Measurements from ENCODE around the gene RRP7A. TPM values are rescaled to one million over a fixed set of nuclear protein-coding genes. Genes with fewer than 3 reads are reported as not detected.
"Not testable (repeated sequence)": the region's sequence is repeated elsewhere in the genome, so short reads cannot be mapped to it uniquely, and the experiment has no call there.

The RRP7A gene, protein sequence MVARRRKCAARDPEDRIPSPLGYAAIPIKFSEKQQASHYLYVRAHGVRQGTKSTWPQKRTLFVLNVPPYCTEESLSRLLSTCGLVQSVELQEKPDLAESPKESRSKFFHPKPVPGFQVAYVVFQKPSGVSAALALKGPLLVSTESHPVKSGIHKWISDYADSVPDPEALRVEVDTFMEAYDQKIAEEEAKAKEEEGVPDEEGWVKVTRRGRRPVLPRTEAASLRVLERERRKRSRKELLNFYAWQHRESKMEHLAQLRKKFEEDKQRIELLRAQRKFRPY
- polyA plus RNA-seq, result 10 to 100 TPM in 3 of 4 donors, 1 to 10 TPM in 1; 7.0 to 38.1 (median 17.7) TPM
- long read RNA-seq, donor 1, transcript RRP7A-201 (7 exons, 3,801 nt), result major isoform, 28 of 28 reads
- long read RNA-seq, donor 1, partial matches to known transcripts, result 0 of 28 reads
- long read RNA-seq, donor 1, other reads (novel, unspliced or antisense), result 0 of 28 reads
- long read RNA-seq, donor 2, transcript RRP7A-201 (7 exons, 3,801 nt), result major isoform, 10 of 10 reads
- long read RNA-seq, donor 2, partial matches to known transcripts, result 0 of 10 reads
- long read RNA-seq, donor 2, other reads (novel, unspliced or antisense), result 0 of 10 reads
- long read RNA-seq, donor 3, transcript RRP7A-201 (7 exons, 3,801 nt), result major isoform, 5 of 5 reads
- long read RNA-seq, donor 3, partial matches to known transcripts, result 0 of 5 reads
- long read RNA-seq, donor 3, other reads (novel, unspliced or antisense), result 0 of 5 reads
- long read RNA-seq, donor 4, result 0 reads
- long read RNA-seq, donor 5, transcript RRP7A-201 (7 exons, 3,801 nt), result major isoform, 6 of 6 reads
- long read RNA-seq, donor 5, partial matches to known transcripts, result 0 of 6 reads
- long read RNA-seq, donor 5, other reads (novel, unspliced or antisense), result 0 of 6 reads
- long read RNA-seq, donor 6, transcript RRP7A-201 (7 exons, 3,801 nt), result major isoform, 12 of 12 reads
- long read RNA-seq, donor 6, partial matches to known transcripts, result 0 of 12 reads
- long read RNA-seq, donor 6, other reads (novel, unspliced or antisense), result 0 of 12 reads
- long read RNA-seq, donor 7, transcript RRP7A-201 (7 exons, 3,801 nt), result major isoform, 36 of 41 reads
- long read RNA-seq, donor 7, partial matches to known transcripts, result 5 of 41 reads
- long read RNA-seq, donor 7, other reads (novel, unspliced or antisense), result 0 of 41 reads
- long read RNA-seq, donor 8, partial matches to known transcripts, result 0 of 1 reads
- long read RNA-seq, donor 8, other reads (novel, unspliced or antisense), result 0 of 1 reads
- long read RNA-seq, donor 9, partial matches to known transcripts, result 0 of 4 reads
- long read RNA-seq, donor 9, other reads (novel, unspliced or antisense), result 0 of 4 reads
- long read RNA-seq, donor 10, transcript RRP7A-201 (7 exons, 3,801 nt), result major isoform, 17 of 18 reads
- long read RNA-seq, donor 10, partial matches to known transcripts, result 0 of 18 reads
- long read RNA-seq, donor 10, other reads (novel, unspliced or antisense), result 0 of 18 reads

DNA sequence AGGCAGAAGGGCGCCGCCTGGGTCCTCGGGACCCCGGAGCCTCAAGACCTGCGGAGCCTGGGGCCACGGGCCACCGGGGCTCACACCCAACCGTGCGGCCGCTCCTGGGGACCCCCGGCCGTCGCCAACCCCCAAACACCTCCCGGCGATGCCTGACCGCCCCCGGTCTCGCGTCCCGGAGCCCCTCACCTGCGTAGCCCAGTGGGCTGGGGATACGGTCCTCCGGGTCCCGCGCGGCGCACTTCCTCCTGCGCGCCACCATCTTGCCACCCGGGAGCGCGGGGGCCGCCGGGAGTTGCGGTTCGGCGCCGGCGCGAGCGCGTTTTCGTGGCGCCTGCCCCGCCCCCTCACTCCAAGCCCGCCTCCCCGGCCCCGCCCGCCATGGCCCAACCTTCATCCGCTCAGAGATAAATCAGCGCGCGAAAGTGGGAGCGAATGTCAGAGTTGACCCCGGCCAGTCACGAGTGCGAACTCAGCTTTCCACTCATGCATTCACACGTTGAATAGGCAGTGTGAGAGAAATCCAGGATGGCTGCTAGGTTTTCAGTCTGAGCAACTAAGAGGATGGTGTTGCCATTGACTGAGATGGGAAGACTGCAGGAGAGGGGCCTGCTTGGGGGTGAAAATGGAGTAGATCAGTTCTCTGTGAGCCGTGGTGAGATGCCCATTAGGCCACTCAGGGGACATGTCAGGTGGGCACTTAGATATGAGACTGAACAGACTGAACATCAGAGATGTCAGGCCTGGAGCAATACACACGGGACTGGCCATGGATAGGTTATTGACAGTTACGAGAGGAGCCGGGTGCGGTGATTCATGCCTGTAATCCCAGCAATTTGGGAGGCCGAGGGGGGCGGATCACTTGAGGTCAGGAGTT, at the start of gene RRP7A:
RRP7A (minus strand) TSS at position 272 of the 877 bp plus-strand sequence; CDS start at position 262, 10 bp downstream.
- peak; percentile 80 to 90 for DNase-seq
- Histone ChIP-seq H3K27ac (ENCODE audit: low read depth in 1 of 3, low read length in 2 of 3) (peak within 1 kb of the TSS in 2 of 3 donors; percentile 45 to 86), H3K4me1 (ENCODE audit: control insufficient read depth in 3 of 3, insufficient read depth in 2 of 3, low read depth in 1 of 3, low read length in 2 of 3) (peaks cover 0 to 3% (median 0%) of the 10 kb centered on the region in 3 donors), H3K4me3 (ENCODE audit: low read depth in 1 of 3, low read length in 3 of 3) (peak within 1 kb of the TSS; percentile 61 to 73 (median 66)), H3K36me3 (ENCODE audit: control insufficient read depth in 3 of 3, insufficient read depth in 2 of 3, low read depth in 1 of 3, low read length in 3 of 3) (peaks cover 0 to 25% (median 0%) of the 10 kb centered on the region in 3 donors), H3K27me3 (ENCODE audit: control insufficient read depth in 3 of 3, insufficient read depth in 3 of 3, low read length in 3 of 3) (no peaks in the 10 kb centered on the region), H3K9me3 (ENCODE audit: control insufficient read depth in 2 of 2, insufficient read depth in 1 of 2, low read depth in 1 of 2, low read length in 1 of 2) (no peaks in the 10 kb centered on the region)
- no peak for FAIRE-seq
- WGBS, 3 donors, result 3 to 7% (median 6%) methylated on average over 34 to 65 of the region's 65 CpGs

DNA sequence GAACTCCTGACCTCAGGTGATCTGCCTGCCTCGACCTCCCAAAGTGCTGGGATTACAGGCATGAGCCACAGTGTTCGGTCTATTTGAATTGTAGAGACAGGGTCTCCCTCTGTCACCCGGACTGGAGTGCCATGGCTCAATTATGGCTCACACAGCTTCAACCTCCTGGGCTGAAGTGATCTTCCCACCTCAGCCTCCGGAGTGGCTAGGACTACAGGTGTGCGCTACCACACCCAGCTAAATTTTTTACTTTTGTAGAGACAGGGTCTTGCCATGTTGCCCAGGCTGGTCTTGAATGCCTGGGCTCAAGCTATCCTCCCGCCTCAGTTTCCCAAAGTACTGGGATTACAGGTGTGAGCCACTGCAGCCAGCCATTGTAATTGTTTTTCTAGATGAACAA, 48.4 kb upstream of the RRP7A start:
- not testable (repeated sequence) for H3K4me1 ChIP-seq (ENCODE audit: control insufficient read depth in 3 of 3, insufficient read depth in 2 of 3, low read depth in 1 of 3, low read length in 2 of 3); H3K27ac ChIP-seq (ENCODE audit: low read depth in 1 of 3, low read length in 2 of 3); H3K4me3 ChIP-seq (ENCODE audit: low read depth in 1 of 3, low read length in 3 of 3); H3K27me3 ChIP-seq (ENCODE audit: control insufficient read depth in 3 of 3, insufficient read depth in 3 of 3, low read length in 3 of 3); H3K9me3 ChIP-seq (ENCODE audit: control insufficient read depth in 2 of 2, insufficient read depth in 1 of 2, low read depth in 1 of 2, low read length in 1 of 2); DNase-seq; FAIRE-seq
- WGBS, 3 donors, result 74 to 86% (median 76%) methylated on average over 5 of the region's 6 CpGs
- peaks cover 0 to 32% (median 0%) of the 10 kb centered on the region in 3 donors for H3K36me3 ChIP-seq (ENCODE audit: control insufficient read depth in 3 of 3, insufficient read depth in 2 of 3, low read depth in 1 of 3, low read length in 3 of 3)

DNA sequence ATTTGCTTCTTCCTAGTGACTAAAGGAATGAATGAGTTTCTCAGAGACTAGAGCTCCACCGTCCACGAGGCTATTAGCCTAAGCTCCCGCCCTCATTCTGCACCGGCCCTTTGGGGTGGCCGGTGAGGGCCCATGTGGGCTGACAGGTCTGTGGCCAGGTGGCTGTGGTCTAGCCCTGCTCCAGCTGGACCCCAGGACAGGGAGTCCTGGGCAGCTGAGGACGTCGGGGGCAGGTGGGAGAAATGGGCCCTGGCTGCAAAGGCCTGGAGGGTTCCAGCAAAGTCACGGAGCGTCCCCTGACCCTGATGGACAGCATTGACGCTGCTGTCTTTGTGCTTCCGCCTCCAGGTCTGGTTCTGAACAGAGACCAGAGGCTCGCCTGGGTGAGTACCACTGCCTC, 46.4 kb upstream of the RRP7A start:
- 91 to 94% (median 94%) methylated on average over 12 of the region's 12 CpGs for WGBS, 3 donors
- H3K9me3 ChIP-seq (ENCODE audit: control insufficient read depth in 2 of 2, insufficient read depth in 1 of 2, low read depth in 1 of 2, low read length in 1 of 2), result no peaks in the 10 kb centered on the region
- H3K4me3 ChIP-seq (ENCODE audit: low read depth in 1 of 3, low read length in 3 of 3), result no peak overlapping the region
- FAIRE-seq, result no peak
- no peak overlapping the region for H3K27ac ChIP-seq (ENCODE audit: low read depth in 1 of 3, low read length in 2 of 3)
- no peaks in the 10 kb centered on the region for H3K27me3 ChIP-seq (ENCODE audit: control insufficient read depth in 3 of 3, insufficient read depth in 3 of 3, low read length in 3 of 3)
- H3K36me3 ChIP-seq (ENCODE audit: control insufficient read depth in 3 of 3, insufficient read depth in 2 of 3, low read depth in 1 of 3, low read length in 3 of 3), result peaks cover 0 to 17% (median 0%) of the 10 kb centered on the region in 3 donors
- no peak for DNase-seq
- H3K4me1 ChIP-seq (ENCODE audit: control insufficient read depth in 3 of 3, insufficient read depth in 2 of 3, low read depth in 1 of 3, low read length in 2 of 3), result peaks cover 0 to 8% (median 0%) of the 10 kb centered on the region in 3 donors

DNA sequence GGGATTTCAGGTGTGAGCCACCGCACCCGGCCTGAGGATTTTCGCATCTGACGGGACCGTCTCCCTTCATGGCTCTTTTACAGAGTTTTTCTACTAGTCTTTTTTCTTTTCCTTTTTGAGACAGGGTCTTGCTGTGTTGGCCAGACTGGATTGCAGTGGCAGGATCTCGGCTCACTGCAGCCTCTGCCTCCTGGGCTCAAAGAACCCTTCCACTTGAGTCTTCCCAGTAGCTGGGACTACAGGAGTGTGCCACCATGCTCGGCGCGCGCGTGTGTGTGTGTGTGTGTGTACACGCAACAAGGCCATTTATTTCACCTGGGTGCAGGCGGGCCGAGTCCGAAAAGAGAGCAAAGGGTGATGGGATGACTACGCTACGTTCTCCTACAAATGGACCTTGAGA, 45.1 kb upstream of the RRP7A start:
- H3K27me3 ChIP-seq (ENCODE audit: control insufficient read depth in 3 of 3, insufficient read depth in 3 of 3, low read length in 3 of 3), result no peaks in the 10 kb centered on the region
- WGBS, 3 donors, result 97 to 98% (median 98%) methylated on average over 17 of the region's 17 CpGs
- H3K36me3 ChIP-seq (ENCODE audit: control insufficient read depth in 3 of 3, insufficient read depth in 2 of 3, low read depth in 1 of 3, low read length in 3 of 3), result peaks cover 0 to 10% (median 0%) of the 10 kb centered on the region in 3 donors
- H3K4me1 ChIP-seq (ENCODE audit: control insufficient read depth in 3 of 3, insufficient read depth in 2 of 3, low read depth in 1 of 3, low read length in 2 of 3), result peaks cover 0 to 8% (median 0%) of the 10 kb centered on the region in 3 donors
- H3K9me3 ChIP-seq (ENCODE audit: control insufficient read depth in 2 of 2, insufficient read depth in 1 of 2, low read depth in 1 of 2, low read length in 1 of 2), result no peaks in the 10 kb centered on the region
- no peak overlapping the region for H3K4me3 ChIP-seq (ENCODE audit: low read depth in 1 of 3, low read length in 3 of 3)
- FAIRE-seq (no peak), DNase-seq (no peak)
- no peak overlapping the region for H3K27ac ChIP-seq (ENCODE audit: low read depth in 1 of 3, low read length in 2 of 3)

DNA sequence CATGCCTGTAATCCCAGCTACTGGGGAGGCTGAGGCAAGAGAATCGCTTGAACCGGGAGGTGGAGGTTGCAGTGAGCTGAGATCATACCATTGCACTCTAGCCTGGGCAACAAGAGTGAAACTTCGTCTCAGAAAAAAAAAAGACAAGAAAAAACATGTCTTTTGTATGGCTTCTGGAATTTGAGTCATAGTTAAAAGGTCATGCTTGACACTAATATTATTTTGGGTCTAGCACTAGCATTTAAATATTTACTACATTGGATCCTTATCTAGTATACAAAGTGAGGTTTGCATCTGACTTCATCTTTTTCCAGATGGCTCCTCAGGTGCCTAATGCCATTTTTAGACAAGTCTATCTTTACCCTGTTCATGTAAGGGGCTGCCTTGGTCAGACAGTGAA, 44.3 kb upstream of the RRP7A start:
- DNase-seq; H3K36me3 ChIP-seq (ENCODE audit: control insufficient read depth in 3 of 3, insufficient read depth in 2 of 3, low read depth in 1 of 3, low read length in 3 of 3); H3K4me1 ChIP-seq (ENCODE audit: control insufficient read depth in 3 of 3, insufficient read depth in 2 of 3, low read depth in 1 of 3, low read length in 2 of 3); H3K4me3 ChIP-seq (ENCODE audit: low read depth in 1 of 3, low read length in 3 of 3); H3K27ac ChIP-seq (ENCODE audit: low read depth in 1 of 3, low read length in 2 of 3); H3K9me3 ChIP-seq (ENCODE audit: control insufficient read depth in 2 of 2, insufficient read depth in 1 of 2, low read depth in 1 of 2, low read length in 1 of 2); FAIRE-seq; H3K27me3 ChIP-seq (ENCODE audit: control insufficient read depth in 3 of 3, insufficient read depth in 3 of 3, low read length in 3 of 3): not testable (repeated sequence)
- WGBS, 3 donors, result 73 to 81% (median 74%) methylated on average over 3 of the region's 3 CpGs

DNA sequence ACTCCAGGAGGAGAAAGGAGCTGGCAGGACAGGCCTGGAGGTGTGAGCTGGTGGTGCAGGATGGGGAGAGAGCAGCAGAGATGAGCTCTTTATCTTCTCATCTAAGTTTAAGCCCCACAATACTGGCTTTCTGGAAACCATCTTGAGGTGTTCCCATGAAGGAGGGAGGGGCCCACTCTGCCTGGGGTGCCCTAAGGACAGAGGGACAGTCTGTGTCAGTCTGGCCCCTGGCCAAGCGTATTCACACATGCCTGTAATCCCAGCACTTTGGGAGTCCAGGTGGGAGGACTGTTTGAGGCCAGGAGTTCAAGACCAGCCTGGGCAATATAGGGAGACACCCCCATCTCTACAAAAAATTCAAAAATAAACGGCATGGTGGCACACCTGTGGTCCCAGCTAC, 43.1 kb upstream of the RRP7A start:
- H3K27ac ChIP-seq (ENCODE audit: low read depth in 1 of 3, low read length in 2 of 3), result no peak overlapping the region
- 52 to 80% (median 74%) methylated on average over 2 of the region's 2 CpGs for WGBS, 3 donors
- no peak for FAIRE-seq

DNA sequence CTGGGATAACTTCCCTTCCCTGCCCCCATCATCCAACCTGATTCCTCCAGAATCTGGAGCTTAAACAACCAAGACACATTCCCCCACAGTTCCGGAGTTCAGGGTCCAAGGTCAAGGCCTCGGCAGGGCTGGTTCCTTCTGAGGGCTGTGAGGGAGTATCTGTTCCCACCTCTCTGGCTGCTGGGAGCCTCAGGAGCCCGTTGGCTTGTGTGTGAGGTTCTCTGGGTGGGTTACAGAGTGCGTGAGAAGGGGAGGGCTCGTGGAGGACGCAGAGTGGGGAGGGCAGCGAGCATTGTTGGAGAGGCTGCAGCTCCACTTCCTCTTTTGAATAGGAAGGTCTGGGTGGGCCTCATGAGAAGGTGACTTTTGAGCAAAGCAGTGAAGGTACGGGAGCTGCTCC, 42.7 kb upstream of the RRP7A start:
- 20 to 35% (median 25%) methylated on average over 8 of the region's 8 CpGs for WGBS, 3 donors
- H3K4me1 ChIP-seq (ENCODE audit: control insufficient read depth in 3 of 3, insufficient read depth in 2 of 3, low read depth in 1 of 3, low read length in 2 of 3), result peaks cover 0 to 8% (median 0%) of the 10 kb centered on the region in 3 donors
- peaks cover 0 to 5% (median 0%) of the 10 kb centered on the region in 3 donors for H3K36me3 ChIP-seq (ENCODE audit: control insufficient read depth in 3 of 3, insufficient read depth in 2 of 3, low read depth in 1 of 3, low read length in 3 of 3)
- H3K27ac ChIP-seq (ENCODE audit: low read depth in 1 of 3, low read length in 2 of 3), result no peak overlapping the region
- no peaks in the 10 kb centered on the region for H3K9me3 ChIP-seq (ENCODE audit: control insufficient read depth in 2 of 2, insufficient read depth in 1 of 2, low read depth in 1 of 2, low read length in 1 of 2)
- DNase-seq (peak; percentile 67 to 76), FAIRE-seq (no peak)
- no peak overlapping the region for H3K4me3 ChIP-seq (ENCODE audit: low read depth in 1 of 3, low read length in 3 of 3)
- H3K27me3 ChIP-seq (ENCODE audit: control insufficient read depth in 3 of 3, insufficient read depth in 3 of 3, low read length in 3 of 3), result no peaks in the 10 kb centered on the region

More for the DNA sequence above, 43.1 kb upstream of the RRP7A start:
- Histone ChIP-seq H3K4me3 (ENCODE audit: low read depth in 1 of 3, low read length in 3 of 3) (no peak overlapping the region), H3K4me1 (ENCODE audit: control insufficient read depth in 3 of 3, insufficient read depth in 2 of 3, low read depth in 1 of 3, low read length in 2 of 3) (peaks cover 0 to 8% (median 0%) of the 10 kb centered on the region in 3 donors), H3K36me3 (ENCODE audit: control insufficient read depth in 3 of 3, insufficient read depth in 2 of 3, low read depth in 1 of 3, low read length in 3 of 3) (peaks cover 0 to 5% (median 0%) of the 10 kb centered on the region in 3 donors), H3K9me3 (ENCODE audit: control insufficient read depth in 2 of 2, insufficient read depth in 1 of 2, low read depth in 1 of 2, low read length in 1 of 2) (no peaks in the 10 kb centered on the region), H3K27me3 (ENCODE audit: control insufficient read depth in 3 of 3, insufficient read depth in 3 of 3, low read length in 3 of 3) (no peaks in the 10 kb centered on the region)
- no peak for DNase-seq

Measured in small intestine (tissue), 16 donors.